Measurements from ENCODE around the gene RAD51B. TPM values are rescaled to one million over a fixed set of nuclear protein-coding genes. Genes with fewer than 3 reads are reported as not detected.
A peak's percentile ranks its signal among the peaks of the same experiment; 100 is the strongest.

Gene RAD51B
- total RNA-seq, 1 experiment from 2014 or later, result 16.7 TPM

- peaks cover 39 to 43% of the 10 kb centered on the region in 2 experiments for H3K4me1 Mint-ChIP-seq
- H3K14ac ChIP-seq (ENCODE audit: insufficient read depth, low read length), result no peak overlapping the region
- no peak overlapping the region for H3T11ph ChIP-seq (ENCODE audit: low read length)
- no peak overlapping the region for H2BK5ac ChIP-seq (ENCODE audit: insufficient read length, low read length)
- no peak overlapping the region for H2BK120ac ChIP-seq (ENCODE audit: low read depth, low read length, poor library complexity, severe bottlenecking)
- no peak overlapping the region for H3K4ac ChIP-seq (ENCODE audit: low read depth, low read length)
- H2BK12ac ChIP-seq (ENCODE audit: insufficient read length, low read depth, low read length), result no peak overlapping the region
- H3K23me2 ChIP-seq (ENCODE audit: insufficient read length, low read depth, low read length, poor library complexity, severe bottlenecking), result no peaks in the 10 kb centered on the region
- peak overlapping the region; percentile 37 for H3K4me3 Mint-ChIP-seq
- peak overlapping the region; percentile 48 for H3K27ac ChIP-seq (ENCODE audit: insufficient read length, low read depth, low read length)
- no peaks in the 10 kb centered on the region for H3K9me3 ChIP-seq (ENCODE audit: control insufficient read depth, low read depth, low read length)
- H3K27me3 ChIP-seq (ENCODE audit: insufficient read depth, low read length), result no peaks in the 10 kb centered on the region
- no CpG with 5 or more reads among the region's 4 CpGs for WGBS (ENCODE audit: extremely low coverage, insufficient read length, low lambda C conversion rate)
- H3K9ac ChIP-seq (ENCODE audit: extremely low read depth, insufficient read length, low read length), result no peak overlapping the region
- H3K9me3 Mint-ChIP-seq, result peaks cover 2% of the 10 kb centered on the region in 2 experiments; a peak in 3 of 5 replicates
- no peaks in the 10 kb centered on the region for H3K79me1 ChIP-seq (ENCODE audit: insufficient read depth, low read depth, low read length, poor library complexity, severe bottlenecking)
- H3K23ac ChIP-seq (ENCODE audit: insufficient read length, low read depth, low read length), result no peak overlapping the region
- no peak overlapping the region for H2AK5ac ChIP-seq (ENCODE audit: insufficient read length, low read length)
- H4K91ac ChIP-seq (ENCODE audit: insufficient read length, low read depth, low read length), result no peak overlapping the region
- H2BK20ac ChIP-seq (ENCODE audit: low read depth, low read length, poor library complexity, severe bottlenecking), result no peak overlapping the region
- H3K79me2 ChIP-seq (ENCODE audit: insufficient read depth, low read length), result no peaks in the 10 kb centered on the region
- peak overlapping the region; percentile 93 to 98 (median 95) for H3K27ac Mint-ChIP-seq
- H3K36me3 Mint-ChIP-seq (ENCODE audit: insufficient read depth in 1 of 3, low read depth in 3 of 3), result peaks cover 1 to 8% (median 3%) of the 10 kb centered on the region in 3 experiments; a peak in 6 of 7 replicates
- TF ChIP-seq, protein P1, sequence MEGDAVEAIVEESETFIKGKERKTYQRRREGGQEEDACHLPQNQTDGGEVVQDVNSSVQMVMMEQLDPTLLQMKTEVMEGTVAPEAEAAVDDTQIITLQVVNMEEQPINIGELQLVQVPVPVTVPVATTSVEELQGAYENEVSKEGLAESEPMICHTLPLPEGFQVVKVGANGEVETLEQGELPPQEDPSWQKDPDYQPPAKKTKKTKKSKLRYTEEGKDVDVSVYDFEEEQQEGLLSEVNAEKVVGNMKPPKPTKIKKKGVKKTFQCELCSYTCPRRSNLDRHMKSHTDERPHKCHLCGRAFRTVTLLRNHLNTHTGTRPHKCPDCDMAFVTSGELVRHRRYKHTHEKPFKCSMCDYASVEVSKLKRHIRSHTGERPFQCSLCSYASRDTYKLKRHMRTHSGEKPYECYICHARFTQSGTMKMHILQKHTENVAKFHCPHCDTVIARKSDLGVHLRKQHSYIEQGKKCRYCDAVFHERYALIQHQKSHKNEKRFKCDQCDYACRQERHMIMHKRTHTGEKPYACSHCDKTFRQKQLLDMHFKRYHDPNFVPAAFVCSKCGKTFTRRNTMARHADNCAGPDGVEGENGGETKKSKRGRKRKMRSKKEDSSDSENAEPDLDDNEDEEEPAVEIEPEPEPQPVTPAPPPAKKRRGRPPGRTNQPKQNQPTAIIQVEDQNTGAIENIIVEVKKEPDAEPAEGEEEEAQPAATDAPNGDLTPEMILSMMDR (conservative IDR thresholded peaks at IDR 0.05), result no peak
- H3K56ac ChIP-seq (ENCODE audit: insufficient read length, low read depth, low read length), result no peak overlapping the region
- H3K4me2 ChIP-seq (ENCODE audit: insufficient read depth, insufficient read length, low read length), result peak overlapping the region; percentile 31
- DNase-seq, result peak; percentile 59
- H3K27me3 Mint-ChIP-seq (ENCODE audit: low read depth), result no peaks in the 10 kb centered on the region; the same call in 1 of the 2 replicates
- H4K8ac ChIP-seq (replicated peaks; ENCODE audit: insufficient read length, low read depth, low read length), result no peak overlapping the region
- no peak overlapping the region for H2AFZ ChIP-seq (ENCODE audit: low read length)
- H3K4me1 ChIP-seq (ENCODE audit: insufficient read depth, low read length), result peaks cover 2% of the 10 kb centered on the region
- no peak overlapping the region for H2BK15ac ChIP-seq (ENCODE audit: low read depth, low read length)
- H4K5ac ChIP-seq (ENCODE audit: insufficient read length, low read depth, low read length), result no peak overlapping the region
- no peaks in the 10 kb centered on the region for H4K20me1 ChIP-seq (ENCODE audit: control insufficient read depth, insufficient read depth, insufficient read length)
- no peak overlapping the region for H3K18ac ChIP-seq (ENCODE audit: insufficient read length, low read depth, low read length)
Observed at GRCh38 chr14:68449561-68450181, 630.1 kb downstream of the RAD51B start.
